Right cardiac atrium (tissue), 5 donors: Measurements from ENCODE around the gene GRAMD4. TPM values are rescaled to one million over a fixed set of nuclear protein-coding genes. Genes with fewer than 3 reads are reported as not detected.

ENCODE experiments used
- ATAC-seq, 2 donors: fragments of 200-7000 bp; cut with Tn5 transposase; one replicate each; pipeline versions ENCODE4 v1.8.0 to v1.9.1; 2020; ENCODE audit warnings: moderate library complexity in 2 of 2, mild to moderate bottlenecking in 1 of 2
- DNase-seq, 3 donors: peaks; one replicate each; pipeline ENCODE4 v3.0.0-alpha.2; 2020
- H3K27ac ChIP-seq: one replicate; pipeline ENCODE4 v1.5.1; 2013; ENCODE audit warnings: mild to moderate bottlenecking, low read length, control low read depth, moderate library complexity
- H3K27me3 ChIP-seq: one replicate; pipeline ENCODE4 v1.6.1; 2013; ENCODE audit not compliant: control insufficient read depth, insufficient read depth
- H3K4me1 ChIP-seq: one replicate; pipeline ENCODE4 v1.6.1; 2013; ENCODE audit warnings: low read length; ENCODE audit not compliant: control insufficient read depth, insufficient read depth
- H3K4me3 ChIP-seq: one replicate; pipeline ENCODE4 v1.5.1; 2013; ENCODE audit warnings: low read length, control low read depth
- H3K9me3 ChIP-seq: one replicate; pipeline ENCODE4 v1.6.1; 2013; ENCODE audit warnings: low read length; ENCODE audit not compliant: control insufficient read depth
- WGBS: extraction: QIAGEN DNeasy Blood & Tissue Kit; methylation state at CpG from one replicate; pipeline ENCODE4 v1.1.7; 2013; 5-methylcytosine and 5-hydroxymethylcytosine counted together
- intact Hi-C, 4 donors: fragments of 100-400 bp; cut with DNase I; formaldehyde crosslinking; loops; one replicate each; pipeline versions ENCODE4 v1.11.0 to v1.14.0; 2022 to 2023
- polyA plus RNA-seq: library from polyadenylated mRNA; stranded (reverse); fragments of 200-250 nt; gene quantifications from one replicate; pipeline ENCODE4 v1.2.3, GENCODE V29; 2013
- total RNA-seq, 4 donors: library from RNA; stranded (reverse); fragmentation: NEBNext Ultra II Directional; extraction: Animal tissue kit (Norgen Biotek cat#: 25700); gene quantifications; one replicate each; pipeline ENCODE4 v1.2.1, GENCODE V29; 2021
- donor health status: healthy with polysubstance abuse.
- donor health status: DM: no; HTN: yes; CAD: no.
- donor health status: DM: no; HTN: no; CAD: no.
- donor health status: DM: no; HTN: yes; CAD: no; lungs with severe emphysema.
- donor health status: DM: yes; HTN: yes; CAD: no.

Gene GRAMD4
- total and polyA plus RNA-seq, 5 donors: 31.6 to 106 (median 81.5) TPM

DNA sequence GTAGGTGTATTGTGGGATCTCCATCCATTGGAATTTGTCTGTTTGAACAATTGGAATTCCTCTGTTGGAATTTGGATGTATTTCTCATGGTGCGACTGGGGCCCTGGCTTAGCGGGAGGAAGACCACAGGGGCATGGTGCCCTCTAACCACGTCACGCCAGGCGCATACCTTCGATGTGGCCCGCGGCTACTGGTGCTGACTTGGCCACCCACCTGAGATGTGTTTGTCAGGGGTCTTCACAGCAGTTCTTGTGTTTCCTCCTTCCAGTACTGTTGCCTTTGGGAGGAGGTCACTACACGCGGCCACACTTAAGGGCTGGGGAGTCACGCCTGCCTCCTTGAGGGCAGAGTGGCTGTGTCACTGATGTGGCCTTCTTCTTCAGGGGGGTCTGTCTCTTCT, 36.6 kb upstream of the GRAMD4 start:
- 93% methylated on average over 11 of the region's 11 CpGs for WGBS
- ATAC-seq: no peak

DNA sequence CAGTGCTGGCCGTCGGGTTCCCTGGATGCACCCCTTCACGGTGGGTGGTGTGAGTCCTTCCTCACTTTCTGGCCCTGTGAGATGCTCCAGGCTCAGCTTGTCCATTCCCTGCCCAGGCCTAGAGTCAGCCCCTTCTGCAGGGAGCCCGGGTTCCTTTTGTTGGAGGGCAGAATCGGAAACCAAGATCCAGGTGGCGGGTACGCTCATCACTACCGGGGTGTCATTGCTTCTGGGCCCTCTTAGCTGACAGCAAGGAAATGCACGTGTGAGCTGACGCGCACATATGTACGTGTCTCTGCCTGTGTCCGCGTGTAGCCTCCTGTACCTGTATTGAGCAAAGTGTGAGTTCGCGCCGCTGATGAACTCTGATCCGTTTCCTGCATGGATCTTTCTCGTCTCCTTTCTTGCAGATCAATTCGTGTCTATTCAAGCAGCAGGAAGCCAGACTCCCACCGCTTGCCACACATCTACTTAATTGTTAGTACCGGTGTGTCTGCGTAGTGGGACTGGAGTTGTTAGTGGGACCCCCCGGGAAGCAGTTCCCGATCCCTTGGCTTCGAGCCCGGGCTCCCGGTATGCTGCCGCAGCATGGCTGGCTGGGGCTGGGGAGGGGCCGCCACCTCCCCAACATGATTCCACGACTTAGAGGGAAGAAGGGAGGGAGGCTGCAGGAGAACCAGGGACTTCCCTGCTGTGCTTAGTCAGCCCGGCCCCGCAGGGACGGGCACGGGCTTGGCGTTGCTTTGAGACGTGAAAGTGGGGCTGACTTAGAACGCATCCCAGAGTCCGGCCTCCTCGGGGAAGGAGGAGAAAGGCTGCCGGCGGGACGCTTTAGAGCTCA, 35.9 kb upstream of the GRAMD4 start:
- no peak overlapping the region for H3K4me3 ChIP-seq
- no peak overlapping the region for H3K27ac ChIP-seq
- ATAC-seq (no peak), DNase-seq (peak; percentile 31 to 76 (median 61))
- H3K27me3 ChIP-seq: no peaks in the 10 kb centered on the region
- intact Hi-C loops: no loop called here
- peaks cover 15% of the 10 kb centered on the region for H3K4me1 ChIP-seq
- no peaks in the 10 kb centered on the region for H3K9me3 ChIP-seq
- 57% methylated on average over 43 of the region's 43 CpGs for WGBS

More for the DNA sequence above, 36.6 kb upstream of the GRAMD4 start:
- Histone ChIP-seq H3K9me3 (no peaks in the 10 kb centered on the region), H3K4me1 (peaks cover 17% of the 10 kb centered on the region), H3K4me3 (no peak overlapping the region), H3K27ac (no peak overlapping the region), H3K27me3 (no peaks in the 10 kb centered on the region)
- intact Hi-C loops: no loop called here
- peak in 2 of 3 donors; percentile 12 to 45 for DNase-seq

DNA sequence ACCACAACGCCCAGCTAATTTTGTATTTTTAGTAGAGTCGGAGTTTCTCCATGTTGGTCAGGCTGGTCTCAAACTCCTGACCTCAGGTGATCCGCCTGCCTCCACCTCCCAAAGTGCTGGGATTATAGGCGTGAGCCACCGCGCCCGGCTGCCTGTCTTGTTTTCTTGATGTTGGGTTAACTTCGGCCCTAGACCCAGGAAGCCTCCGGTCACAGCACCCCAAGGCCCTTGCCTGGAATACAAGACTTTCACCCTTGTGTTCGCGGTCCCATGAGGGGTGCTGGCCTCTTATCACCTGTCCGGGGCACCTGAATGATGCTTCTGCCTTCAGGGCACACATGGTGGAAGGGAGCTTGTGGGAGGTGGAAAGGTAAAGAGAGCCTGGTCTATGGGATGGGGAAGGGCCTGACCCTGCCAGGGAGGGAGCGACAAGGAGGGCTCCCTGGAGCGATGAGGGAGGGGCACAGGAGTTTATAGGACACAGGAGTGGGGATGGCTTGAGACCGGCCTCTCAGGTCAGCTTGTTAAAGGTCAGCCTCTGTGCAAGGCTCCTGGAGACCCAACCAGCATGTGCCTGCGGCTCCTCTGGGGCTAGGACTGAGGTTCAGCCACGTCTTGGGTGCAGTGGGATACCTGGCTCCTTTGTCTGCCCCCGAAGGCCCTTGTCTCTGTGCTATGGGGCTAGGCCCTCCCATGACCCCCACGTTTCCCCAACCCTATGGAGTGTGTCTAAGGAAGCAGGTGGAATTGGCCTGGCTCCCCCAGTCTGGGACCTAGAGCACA, 34.7 kb upstream of the GRAMD4 start:
- H3K27me3 ChIP-seq: no peaks in the 10 kb centered on the region
- H3K4me3 ChIP-seq: no peak overlapping the region
- H3K27ac ChIP-seq: no peak overlapping the region
- 94% methylated on average over 19 of the region's 19 CpGs for WGBS
- no peaks in the 10 kb centered on the region for H3K9me3 ChIP-seq
- DNase-seq (peak; percentile 9 to 41 (median 33)), ATAC-seq (no peak)
- intact Hi-C loops: no loop called here
- peaks cover 18% of the 10 kb centered on the region for H3K4me1 ChIP-seq

DNA sequence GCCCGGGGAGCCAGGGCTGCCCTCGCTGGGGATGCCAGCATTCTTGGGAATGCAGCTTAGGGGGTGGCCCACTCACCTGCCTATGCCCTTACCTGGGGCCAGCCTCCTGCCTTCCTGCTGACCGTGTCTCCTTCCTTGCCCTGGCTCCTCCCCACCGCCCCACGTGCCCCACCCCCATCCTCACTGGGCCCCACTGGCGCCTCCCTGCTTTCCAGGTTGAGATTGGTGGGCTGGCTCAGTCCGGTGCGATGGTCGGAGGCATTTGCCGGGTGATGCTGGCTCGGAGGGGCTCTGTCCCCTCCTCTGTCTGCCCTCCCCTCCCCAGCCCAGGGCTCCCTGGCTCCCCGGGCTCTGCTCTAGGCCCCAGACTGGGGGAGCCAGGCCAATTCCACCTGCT, 34.1 kb upstream of the GRAMD4 start:
- intact Hi-C loops: no loop called here
- Histone ChIP-seq H3K27ac (no peak overlapping the region), H3K9me3 (no peaks in the 10 kb centered on the region), H3K4me3 (no peak overlapping the region), H3K27me3 (no peaks in the 10 kb centered on the region), H3K4me1 (peaks cover 18% of the 10 kb centered on the region)
- DNase-seq (peak; percentile 7 to 53 (median 31)), ATAC-seq (no peak)
- 79% methylated on average over 12 of the region's 12 CpGs for WGBS

DNA sequence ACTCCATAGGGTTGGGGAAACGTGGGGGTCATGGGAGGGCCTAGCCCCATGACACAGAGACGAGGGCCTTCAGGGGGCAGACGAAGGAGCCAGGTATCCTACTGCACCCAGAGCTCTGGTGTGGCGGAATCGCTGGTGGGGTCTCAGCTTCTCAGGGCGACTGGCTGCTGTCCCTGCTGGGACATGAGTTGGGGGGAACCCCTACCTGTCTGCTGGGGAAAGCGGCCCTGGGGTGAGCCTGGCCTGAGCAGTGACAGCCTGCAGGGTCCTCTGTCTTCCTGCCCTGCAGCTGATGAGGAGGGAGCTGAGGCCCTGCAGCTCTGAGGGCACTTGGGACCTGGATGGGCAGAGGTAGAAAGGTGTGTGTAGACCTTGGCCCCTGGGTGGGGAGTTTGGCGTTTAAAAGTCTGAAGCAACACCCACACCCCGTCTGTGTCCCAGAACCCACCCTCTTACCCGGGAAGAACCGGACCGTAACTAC, 33.6 kb upstream of the GRAMD4 start:
- intact Hi-C loops: no loop called here
- Histone ChIP-seq H3K4me3 (no peak overlapping the region), H3K27me3 (no peaks in the 10 kb centered on the region), H3K27ac (no peak overlapping the region), H3K4me1 (peaks cover 13% of the 10 kb centered on the region), H3K9me3 (no peaks in the 10 kb centered on the region)
- DNase-seq (peak; percentile 9 to 30 (median 16)), ATAC-seq (no peak)
- WGBS: 85% methylated on average over 12 of the region's 12 CpGs

DNA sequence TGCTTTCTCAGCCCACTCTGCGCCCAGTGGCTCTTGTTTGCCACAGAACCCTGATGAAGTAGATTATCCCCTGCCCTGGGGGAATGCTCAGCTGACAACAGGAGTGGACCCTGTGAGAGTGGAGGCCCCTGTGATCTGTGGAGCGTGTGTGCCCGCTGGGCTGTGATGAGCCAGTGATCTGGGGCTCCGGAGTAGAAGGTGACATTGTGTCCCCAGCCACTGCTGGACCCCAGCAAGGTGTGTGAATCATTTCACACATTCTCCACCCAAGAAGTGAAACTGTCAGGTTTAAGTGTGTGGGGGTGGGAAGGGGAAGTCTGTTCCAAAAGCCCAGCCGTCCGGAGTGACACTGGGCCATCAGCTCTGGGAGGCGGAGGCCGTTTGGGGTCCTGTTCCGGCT, 33.1 kb upstream of the GRAMD4 start:
- ATAC-seq: no peak
- peak in 2 of 3 donors; percentile 23 to 37 for DNase-seq
- 60% methylated on average over 9 of the region's 9 CpGs for WGBS
- Histone ChIP-seq H3K9me3 (no peaks in the 10 kb centered on the region), H3K27me3 (no peaks in the 10 kb centered on the region), H3K27ac (no peak overlapping the region), H3K4me3 (no peak overlapping the region), H3K4me1 (peaks cover 9% of the 10 kb centered on the region)
- intact Hi-C loops: no loop called here

DNA sequence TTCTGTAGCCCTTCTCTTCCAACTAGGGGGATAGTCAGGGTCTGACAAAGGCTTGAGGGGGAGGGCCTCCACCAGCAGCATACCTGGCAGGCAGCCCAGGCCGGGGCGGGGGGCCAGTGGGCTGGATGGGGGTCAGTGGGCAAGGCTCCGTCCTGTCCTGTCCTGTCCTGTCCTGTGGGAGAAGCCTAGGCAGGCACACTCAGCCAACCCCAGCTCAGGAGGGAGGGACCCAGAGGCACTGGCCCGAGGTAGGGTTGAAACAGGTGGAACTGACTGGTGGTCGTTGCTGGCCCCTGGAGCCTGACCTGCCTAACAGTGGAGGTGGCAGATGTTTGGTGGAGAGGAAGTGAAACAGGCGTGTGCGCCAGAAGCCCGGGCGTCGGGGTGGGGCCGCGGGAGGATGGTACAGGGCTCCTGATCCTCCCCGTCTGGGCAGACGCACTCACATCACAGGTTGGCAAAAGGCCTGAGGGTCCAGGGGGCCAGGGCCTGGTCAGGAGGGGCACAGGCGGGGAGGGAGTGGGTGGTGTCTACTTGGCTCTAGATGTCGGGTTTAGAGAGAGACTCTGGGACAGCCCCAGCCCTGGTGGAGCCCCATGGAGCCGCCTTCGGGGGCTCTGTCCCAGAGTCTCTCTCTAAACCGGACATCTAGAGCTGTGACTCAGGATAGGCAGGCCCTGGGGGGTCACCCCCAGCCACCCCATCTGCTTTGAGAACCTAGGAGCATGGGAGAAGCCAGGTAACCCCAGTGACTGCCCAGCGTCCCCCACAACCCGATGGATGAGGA, 32.5 kb upstream of the GRAMD4 start:
- Histone ChIP-seq H3K4me1 (peaks cover 11% of the 10 kb centered on the region), H3K27ac (peak overlapping the region; percentile 78), H3K4me3 (no peak overlapping the region), H3K9me3 (no peaks in the 10 kb centered on the region), H3K27me3 (no peaks in the 10 kb centered on the region)
- intact Hi-C loops: no loop called here
- 50% methylated on average over 21 of the region's 21 CpGs for whole genome bisulfite sequencing
- DNase-seq: peak in 2 of 3 donors; percentile 77
- peak; percentile 0 to 2 for ATAC-seq

DNA sequence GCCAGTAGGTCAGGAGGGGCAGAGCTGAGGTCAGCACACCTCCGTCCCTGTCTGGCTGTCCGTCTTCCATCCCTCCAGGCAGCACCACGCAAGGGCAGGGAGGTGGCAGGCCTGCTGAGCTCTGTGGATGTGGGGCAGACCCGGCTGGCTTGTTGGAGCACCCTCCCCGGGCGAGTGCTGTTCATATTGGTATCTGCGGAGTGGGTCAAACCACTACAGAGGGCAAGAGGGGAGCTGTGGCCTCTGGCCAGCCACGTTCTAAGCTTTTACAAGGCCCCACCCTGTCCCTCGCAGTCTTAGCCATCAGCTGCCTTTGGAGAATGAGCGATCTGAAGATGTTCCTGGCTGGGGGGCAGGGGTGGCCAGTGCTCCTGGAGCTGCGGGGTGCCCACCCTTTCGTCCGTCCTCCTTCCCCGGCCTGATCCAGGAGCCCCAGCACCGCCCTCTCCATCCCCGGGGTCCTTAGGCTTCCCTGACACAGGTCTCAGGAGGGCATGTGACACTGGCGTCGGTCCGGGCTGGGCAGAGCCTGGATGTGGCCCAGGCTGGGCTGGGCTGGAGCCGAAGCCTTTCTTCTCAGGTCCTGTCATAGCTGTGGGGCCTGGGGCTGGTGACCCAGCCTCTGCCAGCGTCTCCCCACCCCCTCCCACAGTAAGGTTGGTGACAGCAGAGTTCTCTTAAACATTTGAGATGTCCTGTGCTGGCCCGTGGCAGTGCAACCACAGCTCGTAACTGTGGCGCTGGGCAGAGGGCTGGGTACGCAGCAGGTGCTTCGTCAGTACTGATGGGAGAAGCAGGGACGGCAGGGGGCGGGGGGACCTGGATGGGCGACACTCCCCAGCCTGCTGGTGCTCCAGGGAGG, 31.7 kb upstream of the GRAMD4 start:
- no peaks in the 10 kb centered on the region for H3K27me3 ChIP-seq
- peak overlapping the region; percentile 78 for H3K27ac ChIP-seq
- H3K4me1 ChIP-seq: peaks cover 16% of the 10 kb centered on the region
- peak in 2 of 3 donors; percentile 66 to 87 for DNase-seq
- no peaks in the 10 kb centered on the region for H3K9me3 ChIP-seq
- WGBS: 71% methylated on average over 29 of the region's 29 CpGs
- peak; percentile 5 to 34 for ATAC-seq
- intact Hi-C loops: no loop called here
- H3K4me3 ChIP-seq: no peak overlapping the region

DNA sequence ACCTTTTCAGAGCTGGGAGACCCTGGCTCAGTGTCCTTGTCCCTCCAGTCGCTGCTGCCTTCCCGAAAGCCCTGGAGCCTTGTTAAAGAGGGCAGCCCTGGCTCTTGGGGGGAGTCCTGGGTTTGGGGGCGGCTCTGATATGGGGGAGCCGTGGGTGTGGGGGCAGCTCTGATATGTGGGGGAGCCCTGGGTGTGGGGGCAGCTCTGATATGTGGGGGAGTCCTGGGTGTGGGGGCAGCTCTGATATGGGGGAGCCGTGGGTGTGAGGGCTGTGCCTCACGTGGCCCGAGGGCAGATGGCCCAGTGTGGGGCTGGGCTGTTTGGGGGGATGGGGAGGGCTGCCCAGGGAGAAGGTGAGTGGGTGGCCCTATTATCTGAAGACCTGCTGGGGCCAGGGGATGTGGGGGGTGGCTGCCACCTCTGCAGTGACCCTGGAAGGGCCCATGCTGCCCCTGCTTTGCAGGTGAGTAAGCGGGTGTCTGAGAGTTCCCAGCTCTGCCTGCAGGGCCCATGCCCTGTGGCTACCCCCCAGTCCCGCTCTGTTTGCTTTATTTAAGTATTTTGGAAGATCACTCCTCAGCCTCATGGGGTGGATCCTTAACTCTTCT, 30.9 kb upstream of the GRAMD4 start:
- intact Hi-C loops: no loop called here
- Histone ChIP-seq H3K4me3 (no peak overlapping the region), H3K27me3 (no peaks in the 10 kb centered on the region), H3K4me1 (peaks cover 16% of the 10 kb centered on the region), H3K9me3 (no peaks in the 10 kb centered on the region), H3K27ac (peak overlapping the region; percentile 78)
- ATAC-seq: no peak
- WGBS: 74% methylated on average over 9 of the region's 9 CpGs
- DNase-seq: peak in 2 of 3 donors; percentile 24 to 59

DNA sequence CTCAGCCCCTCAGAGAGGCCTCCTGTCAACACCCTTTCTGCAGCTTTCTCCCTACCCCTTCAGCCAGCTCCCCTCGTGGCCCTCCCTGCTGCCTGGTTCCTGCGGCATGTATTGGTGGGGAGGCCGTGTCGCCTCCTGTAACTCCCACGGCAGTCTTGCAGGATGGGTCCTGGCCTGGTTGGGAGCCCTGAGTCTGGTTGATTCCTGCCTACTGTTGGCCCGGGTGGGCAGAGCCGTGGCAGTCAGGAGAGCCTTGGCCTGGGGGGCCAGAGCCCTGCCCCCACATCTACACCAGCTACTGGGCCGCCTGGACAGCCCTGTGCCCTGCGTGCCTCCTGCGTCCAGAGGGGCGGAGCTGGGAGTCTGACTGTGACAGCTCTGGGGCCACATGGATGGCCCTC, 30.3 kb upstream of the GRAMD4 start:
- no peak overlapping the region for H3K4me3 ChIP-seq
- no peaks in the 10 kb centered on the region for H3K27me3 ChIP-seq
- ATAC-seq (no peak), DNase-seq (peak in 2 of 3 donors; percentile 51 to 53)
- intact Hi-C loops: no loop called here
- peaks cover 17% of the 10 kb centered on the region for H3K4me1 ChIP-seq
- WGBS: 68% methylated on average over 11 of the region's 11 CpGs
- H3K9me3 ChIP-seq: no peaks in the 10 kb centered on the region
- peak overlapping the region; percentile 78 for H3K27ac ChIP-seq
